ENCODE measurements around the gene FZD1.

FZD1 gene

GRCh38 chr7:91243591-91244301, 20.5 kb upstream of the FZD1 start:
- no peak for TF ChIP-seq CTCF (IDR thresholded peaks at IDR 0.05; ENCODE audit: control extremely low read depth, extremely low read depth, low read depth, missing control alignments)

GRCh38 chr7:91247500-91247899, 16.7 kb upstream of the FZD1 start:
- POLR2A ChIA-PET: interaction anchor here (0.6 kb wide), 1 partner anchor 1269 kb away, joined by 3 read pairs; no protein-coding TSS in a partner anchor
- CTCF ChIA-PET: interaction anchor here (1.6 kb wide), 1 partner anchor 12 kb away, joined by 4 read pairs; no protein-coding TSS in a partner anchor
- TF ChIP-seq CTCF (IDR thresholded peaks at IDR 0.05; ENCODE audit: control extremely low read depth, extremely low read depth, low read depth, missing control alignments): no peak
- no peak for DNase-seq (ENCODE audit: extremely low spot score)

More at GRCh38 chr7:91243591-91244301, 20.5 kb upstream of the FZD1 start:
- ChIA-PET CTCF (interaction anchor here (3.3 kb wide), 1 partner anchor 14 kb away, joined by 9 read pairs; no protein-coding TSS in a partner anchor), POLR2A (no interaction called here)
- no peak for DNase-seq (ENCODE audit: extremely low spot score)

- no peak for DNase-seq (ENCODE audit: extremely low spot score)
- POLR2A ChIA-PET: no interaction called here
- CTCF ChIA-PET: interaction anchor here (0.9 to 1.3 kb wide), 2 partner anchors 9 to 14 kb away, joined by 3 read pairs; no protein-coding TSS in a partner anchor
- no peak for TF ChIP-seq CTCF (IDR thresholded peaks at IDR 0.05; ENCODE audit: control extremely low read depth, extremely low read depth, low read depth, missing control alignments)
These were observed 15.2 kb upstream of the FZD1 start for GRCh38 chr7:91248996-91249395.

- TF ChIP-seq CTCF (IDR thresholded peaks at IDR 0.05; ENCODE audit: control extremely low read depth, extremely low read depth, low read depth, missing control alignments): no peak
- ChIA-PET CTCF (interaction anchor here (0.9 to 1.3 kb wide), 3 partner anchors 9 to 13 kb away, joined by 3 to 4 read pairs (median 3); no protein-coding TSS in a partner anchor), POLR2A (no interaction called here)
- no peak for DNase-seq (ENCODE audit: extremely low spot score)
These were observed 14.6 kb upstream of the FZD1 start for GRCh38 chr7:91249506-91250233.

- no peak for DNase-seq (ENCODE audit: extremely low spot score)
- ChIA-PET CTCF (interaction anchor here (1.1 kb wide), 1 partner anchor 8 kb away, joined by 4 read pairs; no protein-coding TSS in a partner anchor), POLR2A (no interaction called here)
- TF ChIP-seq CTCF (IDR thresholded peaks at IDR 0.05; ENCODE audit: control extremely low read depth, extremely low read depth, low read depth, missing control alignments): no peak
These were observed 13.5 kb upstream of the FZD1 start for GRCh38 chr7:91250706-91251105.

GRCh38 chr7:91251877-91252276, 12.4 kb upstream of the FZD1 start:
- no peak for TF ChIP-seq CTCF (IDR thresholded peaks at IDR 0.05; ENCODE audit: control extremely low read depth, extremely low read depth, low read depth, missing control alignments)
- ChIA-PET CTCF (interaction anchor here (0.6 to 1.1 kb wide), 2 partner anchors 9 to 38 kb away, joined by 3 to 6 read pairs; no protein-coding TSS in a partner anchor), POLR2A (no interaction called here)
- no peak for DNase-seq (ENCODE audit: extremely low spot score)

Data from GM10248 (cell line).